GM21423 (cell line): ENCODE results near the gene AGTPBP1.
"Not testable (repeated sequence)": the region's sequence is repeated elsewhere in the genome, so short reads cannot be mapped to it uniquely, and the experiment has no call there.

Experiments
- ATAC-seq: cut with Tn5 transposase; IDR thresholded peaks from one replicate; pipeline ENCODE4 v1.9.1; 2021; ENCODE audit warnings: mild to moderate bottlenecking, moderate library complexity; ENCODE audit not compliant: unreplicated experiment

The AGTPBP1 gene

DNA sequence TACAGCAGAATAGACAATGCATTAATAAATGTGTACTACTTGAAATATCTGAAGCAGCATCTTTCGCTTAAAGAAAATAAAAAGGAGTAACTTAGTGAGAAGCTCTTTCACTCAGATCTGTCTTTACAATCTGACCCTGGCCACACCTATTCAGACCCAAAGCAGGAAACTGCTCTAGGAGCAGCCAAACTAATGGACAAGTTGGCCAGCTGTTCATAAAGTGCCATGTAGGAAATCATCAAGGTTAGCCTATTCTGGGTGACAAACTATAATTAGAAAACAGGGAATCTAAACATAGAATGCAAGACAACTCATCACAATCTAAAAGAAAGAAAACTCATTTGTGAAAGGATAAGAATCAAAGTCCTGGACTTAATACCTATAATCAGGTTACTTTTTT, 101.3 kb downstream of the AGTPBP1 start:
- no peak for ATAC-seq

DNA sequence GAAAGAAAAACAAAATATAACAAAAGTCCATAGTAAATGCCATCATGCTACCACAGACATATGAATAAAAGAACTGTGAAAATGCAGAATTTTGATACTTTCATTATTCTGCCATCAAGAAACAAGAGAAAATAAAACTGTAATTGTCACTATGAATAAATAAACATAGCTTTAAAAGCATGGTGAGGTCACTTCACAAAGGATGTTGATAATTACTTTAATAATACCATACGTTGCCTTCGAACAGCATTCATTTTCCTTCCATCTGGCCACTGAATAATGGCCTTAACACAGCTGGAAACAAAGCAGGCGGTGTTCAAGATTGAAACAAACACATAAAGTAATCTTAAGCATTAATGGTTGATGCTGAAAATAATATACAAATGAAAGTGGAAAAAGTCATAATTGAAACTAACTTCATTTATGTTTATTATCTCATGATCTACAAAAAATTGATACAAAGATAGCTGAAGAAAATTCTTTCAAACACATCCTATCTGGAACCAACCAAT, 102.0 kb downstream of the AGTPBP1 start:
- no peak for ATAC-seq

DNA sequence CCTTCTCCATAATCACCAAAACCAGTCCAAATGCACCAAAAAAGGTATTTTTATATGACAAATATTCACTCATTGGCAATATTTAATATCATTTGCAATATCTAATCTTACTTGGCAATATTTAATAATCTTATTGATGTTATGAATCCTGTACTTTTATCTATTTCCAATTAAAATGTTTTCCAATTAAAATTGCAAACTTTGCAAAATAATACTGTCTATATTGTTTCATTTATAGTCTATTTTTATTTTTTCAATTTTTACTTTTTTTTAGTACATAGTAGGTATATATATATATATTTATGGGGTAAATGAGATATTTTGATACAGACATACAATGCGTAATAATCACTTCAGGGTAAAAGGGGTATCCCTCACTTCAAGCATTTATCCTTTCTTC, 109.9 kb downstream of the AGTPBP1 start:
- no peak for ATAC-seq

DNA sequence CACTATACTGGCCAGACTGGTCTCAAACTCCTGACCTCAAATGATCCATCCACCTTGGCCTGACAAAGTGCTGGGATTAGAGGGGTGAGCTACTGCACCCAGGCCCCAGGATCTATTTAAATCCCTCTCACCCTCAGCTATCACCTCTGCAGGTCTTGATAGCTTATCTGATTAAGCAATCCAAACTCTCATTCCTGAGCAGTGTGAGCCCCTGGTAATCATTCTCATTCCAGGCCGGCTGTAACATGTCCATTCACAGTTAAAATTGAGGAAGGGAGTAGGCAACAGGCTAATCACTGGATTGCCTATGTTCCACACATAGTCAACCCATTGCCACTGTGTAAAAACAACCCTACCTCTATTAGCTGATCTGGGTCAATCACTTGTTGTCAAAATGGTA, 111.1 kb downstream of the AGTPBP1 start:
- ATAC-seq = no peak

DNA sequence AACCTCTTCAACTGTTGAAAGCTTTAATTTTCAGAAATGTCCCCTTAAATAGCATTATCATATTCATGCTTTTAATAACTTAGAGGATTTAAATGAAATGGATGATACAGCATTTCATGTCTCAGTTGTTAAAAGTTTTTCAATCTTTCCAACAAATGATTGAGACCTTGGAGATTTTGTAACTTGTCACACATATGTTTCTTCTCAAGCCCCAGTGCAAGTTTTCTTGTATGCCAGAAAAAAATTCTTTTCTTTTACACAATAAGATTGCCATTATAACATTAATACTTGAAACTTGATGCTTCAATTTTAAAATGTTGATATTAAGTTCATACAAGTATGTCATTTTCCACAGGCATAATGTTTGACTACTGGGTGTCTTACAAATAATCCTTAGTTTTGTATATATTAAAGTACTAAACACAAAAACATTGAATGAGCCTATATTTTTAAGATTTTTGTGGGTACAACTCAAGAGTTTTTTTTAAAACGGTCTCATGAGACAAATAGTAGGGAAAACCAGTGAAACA, 124.5 kb downstream of the AGTPBP1 start:
- no peak for ATAC-seq

DNA sequence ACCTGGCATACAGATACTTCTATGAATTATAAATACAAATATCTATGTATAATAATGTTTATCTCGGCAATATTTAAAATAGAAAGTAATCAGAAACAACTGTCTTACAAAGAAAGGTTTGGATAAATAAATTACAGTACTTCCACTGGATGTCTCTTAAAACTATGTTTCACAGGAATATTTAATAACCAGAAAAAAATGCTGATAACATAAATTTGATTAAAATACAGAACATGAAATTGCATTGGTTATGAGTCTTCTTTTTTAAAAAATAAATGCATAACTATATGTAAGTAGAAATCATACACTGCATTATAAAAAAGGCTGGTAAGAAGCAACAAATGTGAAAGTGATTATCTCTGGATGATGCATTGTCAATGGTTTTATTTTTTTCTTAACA, 126.0 kb downstream of the AGTPBP1 start:
- ATAC-seq = no peak

DNA sequence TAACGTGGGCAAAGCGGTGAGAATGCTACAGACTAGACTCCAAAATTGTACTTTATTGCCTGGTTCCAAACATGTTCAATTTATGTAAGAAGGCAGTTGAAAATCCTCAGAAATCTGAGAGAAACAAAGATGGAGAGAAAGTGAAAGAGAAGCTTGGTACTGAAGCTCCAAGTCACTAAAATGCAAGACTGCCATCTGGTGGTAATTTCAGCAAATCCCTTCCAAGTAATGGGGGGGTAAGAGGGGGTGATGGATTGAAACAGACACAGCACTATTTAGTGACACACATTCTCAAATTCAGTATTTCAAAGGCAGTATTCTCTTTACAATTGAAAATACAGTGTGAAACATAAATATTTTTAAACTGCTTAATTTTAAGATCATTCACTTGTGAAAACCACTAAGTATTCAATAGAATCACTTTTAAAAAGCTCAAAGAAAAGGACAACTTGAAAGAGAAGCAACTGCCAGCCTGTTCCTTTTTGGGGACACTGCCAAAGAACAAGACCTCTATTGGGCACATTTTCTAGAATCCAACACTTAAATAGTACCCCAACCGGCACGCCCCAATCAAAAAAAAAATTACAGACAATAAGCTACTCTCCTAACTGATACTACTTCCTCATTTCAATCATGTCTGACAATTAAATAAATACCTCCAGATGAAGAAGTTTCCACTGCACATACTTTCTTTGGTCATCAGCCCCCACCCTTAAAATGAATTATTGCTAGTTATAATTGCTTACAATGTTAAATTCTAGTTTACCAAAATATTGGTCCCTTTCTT, 131.5 kb downstream of the AGTPBP1 start:
- ATAC-seq = peak; percentile 83

DNA sequence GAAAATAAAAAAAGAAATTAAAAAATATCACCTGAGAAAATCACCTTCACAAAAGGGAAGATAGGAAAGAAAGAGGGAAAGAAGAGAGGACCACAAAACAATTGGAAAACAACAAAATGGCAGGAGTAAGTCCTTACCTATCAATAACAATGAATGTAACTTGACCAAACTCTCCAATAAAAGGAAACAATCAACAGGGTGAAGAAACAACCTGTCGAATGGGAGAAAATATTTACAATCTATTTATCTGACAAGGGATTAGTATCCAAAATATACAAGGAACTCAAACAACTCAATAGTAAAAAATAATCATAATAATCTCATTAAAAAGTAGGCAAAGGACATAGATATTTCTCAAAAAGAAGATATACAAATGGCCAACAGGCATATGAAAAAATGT, 135.8 kb downstream of the AGTPBP1 start:
- no peak for ATAC-seq

DNA sequence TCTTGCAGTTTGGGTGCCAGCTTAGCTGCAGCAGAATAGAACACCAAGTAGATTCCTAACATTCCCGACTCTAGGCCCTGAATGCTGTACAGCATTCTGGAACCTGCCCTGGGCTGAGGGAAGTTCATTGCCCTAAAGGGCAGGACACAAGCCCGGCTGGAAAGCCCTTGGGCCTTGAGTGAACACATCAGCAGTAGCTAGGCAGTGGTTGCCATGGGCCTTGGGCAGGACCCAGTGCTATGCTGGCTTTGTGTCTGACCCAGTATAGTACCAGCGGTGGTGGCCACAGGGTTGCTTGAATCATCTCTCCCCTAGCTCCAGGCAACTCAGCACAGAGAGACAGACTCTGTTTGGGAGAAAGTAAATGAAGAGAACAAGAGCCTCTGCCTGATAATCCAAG, 137.8 kb downstream of the AGTPBP1 start:
- ATAC-seq = no peak

DNA sequence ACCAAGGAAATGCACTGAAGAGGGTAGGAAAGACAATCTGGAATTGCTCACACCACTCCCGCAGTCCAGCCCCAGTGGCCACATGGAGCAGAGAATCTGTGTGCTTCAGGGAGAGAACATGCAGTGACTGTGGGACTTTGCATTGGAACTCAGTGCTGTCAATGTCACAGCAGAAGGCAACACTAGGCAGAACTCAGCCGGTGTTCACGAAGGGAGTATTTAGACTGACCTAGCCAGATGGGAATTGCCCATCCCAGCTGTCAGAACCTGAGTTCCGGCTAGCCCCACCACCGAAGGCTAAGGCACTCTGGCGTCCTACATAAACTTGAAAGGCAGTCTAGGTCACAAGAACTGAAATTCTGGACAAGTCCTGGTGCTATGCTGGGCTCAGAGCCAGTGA, 139.0 kb downstream of the AGTPBP1 start:
- ATAC-seq = no peak

DNA sequence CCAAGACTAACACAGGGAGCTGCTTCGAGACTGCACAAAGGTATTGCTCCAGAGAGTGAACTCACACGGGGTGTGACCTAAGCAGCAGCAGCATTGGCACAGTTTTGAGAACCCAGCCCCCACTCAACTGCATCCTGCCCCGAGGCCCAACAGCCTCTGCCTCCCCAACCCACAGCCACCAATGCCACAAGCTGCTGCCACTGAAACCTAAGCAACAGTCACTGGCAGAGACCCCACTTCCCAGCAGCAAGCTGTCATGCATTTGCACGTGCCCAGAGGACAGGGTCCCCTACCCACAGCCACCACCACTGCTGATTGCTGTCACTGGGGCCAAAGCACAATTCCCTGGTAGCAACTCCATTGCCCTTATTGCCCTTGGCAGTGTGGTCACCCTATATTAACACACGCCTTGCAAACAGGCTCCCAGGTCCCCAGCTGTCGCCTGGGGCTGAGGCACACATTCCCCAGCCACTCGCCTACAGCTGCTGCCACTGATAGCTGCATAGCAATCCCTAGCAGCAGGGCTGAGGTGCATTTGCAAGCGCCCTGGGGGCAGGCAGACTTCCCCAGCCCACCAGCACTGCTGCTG, 141.0 kb downstream of the AGTPBP1 start:
- ATAC-seq = no peak

DNA sequence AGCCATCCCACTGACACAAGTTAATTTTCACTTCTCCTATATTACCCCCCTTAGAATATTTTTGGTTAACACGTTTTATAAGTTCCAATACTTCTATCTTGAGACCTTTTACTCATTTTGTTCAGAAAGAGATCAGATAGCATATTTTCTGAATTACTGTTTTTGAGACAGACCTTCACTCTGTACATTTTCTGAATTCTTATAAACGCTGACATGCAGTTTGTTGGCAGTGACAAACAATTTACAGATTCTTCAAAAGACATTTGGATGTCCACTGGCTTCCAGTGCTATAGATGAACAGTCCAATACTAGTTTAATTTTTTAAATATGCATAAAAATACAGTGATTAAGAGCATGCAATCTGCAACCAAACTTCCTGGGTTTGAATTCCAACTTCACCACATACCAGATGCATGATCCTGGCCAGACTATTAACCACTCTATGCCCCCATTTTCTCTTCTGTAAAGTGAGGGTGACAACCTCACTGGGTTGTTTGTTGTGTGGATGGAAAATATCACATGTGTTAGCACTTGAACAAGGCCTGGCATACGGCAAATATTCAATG, 142.1 kb downstream of the AGTPBP1 start:
- no peak for ATAC-seq

DNA sequence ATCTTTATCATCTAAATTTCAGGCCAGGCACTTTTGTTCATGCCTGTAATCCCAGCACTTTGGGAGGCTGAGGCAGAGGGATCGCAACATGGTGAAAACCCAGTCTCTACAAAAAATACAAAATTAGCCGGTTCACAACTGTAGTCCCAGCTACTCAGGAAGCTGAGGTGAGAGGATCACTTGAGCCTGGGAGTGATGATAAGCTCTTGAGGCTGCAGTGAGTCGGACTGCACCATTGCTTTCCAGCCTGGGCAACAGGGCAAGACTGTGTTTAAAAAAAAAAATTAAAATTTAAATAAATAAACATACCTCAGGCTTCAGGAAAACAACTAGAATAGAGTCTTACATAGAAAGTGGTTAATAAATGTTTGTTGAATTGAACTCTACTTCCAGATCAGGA, 147.4 kb downstream of the AGTPBP1 start:
- no peak for ATAC-seq

DNA sequence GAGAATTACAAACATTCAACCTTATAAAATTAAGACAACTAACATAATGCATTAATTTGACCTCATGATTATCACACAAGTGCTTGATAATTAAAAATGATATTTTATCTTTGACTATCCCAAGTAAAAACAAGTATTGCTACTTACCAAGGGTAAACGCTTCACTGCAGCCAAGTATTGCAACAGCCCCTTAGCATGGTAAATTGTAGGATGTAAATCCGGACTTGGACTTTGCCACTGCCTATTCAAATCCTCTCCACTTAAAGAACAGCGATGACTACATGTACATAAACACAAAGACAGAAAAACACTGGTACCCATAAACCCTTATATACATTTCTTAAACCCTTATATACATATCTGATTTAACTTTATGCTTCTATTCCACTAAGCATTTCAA, 155.1 kb downstream of the AGTPBP1 start:
- ATAC-seq = no peak

DNA sequence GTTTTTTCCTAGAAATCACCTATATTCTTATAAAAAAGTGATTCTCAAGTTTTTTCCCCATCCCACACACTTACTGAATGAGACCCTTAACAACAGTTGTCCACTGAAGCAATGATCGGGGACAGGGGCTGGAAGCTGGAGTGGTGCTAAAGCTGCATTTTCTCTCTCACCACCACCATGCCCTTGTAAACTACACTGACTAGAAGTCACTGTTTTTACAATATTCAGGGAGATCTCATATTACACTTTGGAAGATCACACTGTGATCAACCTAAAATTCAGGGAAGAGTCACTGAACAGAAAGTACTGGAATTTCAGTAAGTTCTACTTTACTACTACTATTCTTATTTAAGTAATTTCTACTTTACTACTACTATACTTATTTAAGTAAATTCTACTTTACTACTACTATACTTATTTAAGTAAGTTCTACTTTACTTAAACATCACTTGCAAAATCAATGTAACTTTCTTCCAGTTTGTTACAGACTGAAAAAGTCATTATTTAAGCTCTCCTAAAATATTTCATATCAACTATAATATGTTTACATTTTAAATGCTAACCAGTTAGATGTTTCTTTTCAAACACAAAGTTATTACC, 164.3 kb downstream of the AGTPBP1 start:
- ATAC-seq = no peak

DNA sequence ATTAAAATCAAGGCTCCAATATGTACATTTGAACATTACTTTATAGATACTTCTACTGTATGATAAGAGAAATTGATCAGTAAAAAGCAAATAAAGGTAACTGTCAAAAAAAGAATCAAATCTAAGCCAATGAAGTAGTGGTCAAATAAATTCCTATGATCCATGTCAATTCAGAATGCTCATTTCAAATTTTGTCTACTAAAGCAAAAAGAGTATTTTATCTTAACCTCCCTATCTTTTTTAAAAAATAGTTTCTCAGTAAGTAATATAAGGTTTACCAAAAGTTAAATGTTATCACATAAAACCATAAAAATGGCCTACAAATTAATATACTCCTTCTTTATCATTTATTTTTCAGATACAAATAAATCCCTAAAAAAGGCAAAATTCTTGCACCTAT, 165.9 kb downstream of the AGTPBP1 start:
- ATAC-seq = no peak

DNA sequence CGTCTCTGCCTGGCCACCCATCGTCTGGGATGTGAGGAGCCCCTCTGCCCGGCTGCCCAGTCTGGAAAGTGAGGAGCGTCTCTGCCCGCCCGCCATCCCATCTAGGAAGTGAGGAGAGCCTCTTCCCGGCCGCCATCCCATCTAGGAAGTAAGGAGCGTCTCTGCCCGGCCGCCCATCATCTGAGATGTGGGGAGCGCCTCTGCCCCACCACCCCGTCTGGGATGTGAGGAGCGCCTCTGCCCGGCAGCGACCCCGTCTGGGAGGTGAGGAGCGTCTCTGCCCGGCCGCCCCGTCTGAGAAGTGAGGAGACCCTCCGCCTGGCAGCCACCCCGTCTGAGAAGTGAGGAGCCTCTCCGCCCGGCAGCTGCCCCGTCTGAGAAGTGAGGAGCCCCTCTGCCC, 168.2 kb downstream of the AGTPBP1 start:
- ATAC-seq = not testable (repeated sequence)

DNA sequence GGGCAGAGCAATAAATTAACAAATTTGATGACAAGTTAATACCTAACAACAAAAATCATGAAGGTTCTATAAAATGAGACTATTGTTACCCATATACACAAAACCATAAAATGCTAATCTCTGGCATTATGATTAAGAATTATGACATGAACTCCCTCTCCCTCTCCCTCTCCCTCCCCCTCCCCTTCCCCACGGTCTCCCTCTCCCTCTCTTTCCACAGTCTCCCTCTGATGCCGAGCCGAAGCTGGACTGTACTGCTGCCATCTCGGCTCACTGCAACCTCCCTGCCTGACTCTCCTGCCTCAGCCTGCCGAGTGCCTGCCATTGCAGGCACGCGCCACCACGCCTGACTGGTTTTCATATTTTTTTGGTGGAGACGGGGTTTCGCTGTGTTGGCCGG, 168.8 kb downstream of the AGTPBP1 start:
- ATAC-seq = not testable (repeated sequence)

DNA sequence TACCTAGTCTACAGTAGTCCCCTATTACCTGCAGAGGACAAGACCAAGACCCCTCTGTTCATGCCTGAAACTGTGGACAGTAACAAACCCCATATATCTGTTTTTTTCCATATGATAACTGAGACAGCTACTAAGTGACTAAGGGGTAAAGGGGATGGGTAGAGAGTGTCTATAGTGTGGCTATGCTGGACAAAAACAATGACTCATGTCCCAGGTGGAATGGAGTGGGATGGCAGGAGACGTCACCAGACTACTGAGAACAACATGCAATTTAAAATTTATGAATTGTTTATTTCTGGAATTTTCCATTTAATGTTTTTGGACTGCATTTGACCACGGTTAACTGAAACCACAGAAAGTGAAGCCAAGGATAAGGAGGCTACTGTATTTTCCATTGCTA, 171.8 kb downstream of the AGTPBP1 start:
- ATAC-seq = no peak

DNA sequence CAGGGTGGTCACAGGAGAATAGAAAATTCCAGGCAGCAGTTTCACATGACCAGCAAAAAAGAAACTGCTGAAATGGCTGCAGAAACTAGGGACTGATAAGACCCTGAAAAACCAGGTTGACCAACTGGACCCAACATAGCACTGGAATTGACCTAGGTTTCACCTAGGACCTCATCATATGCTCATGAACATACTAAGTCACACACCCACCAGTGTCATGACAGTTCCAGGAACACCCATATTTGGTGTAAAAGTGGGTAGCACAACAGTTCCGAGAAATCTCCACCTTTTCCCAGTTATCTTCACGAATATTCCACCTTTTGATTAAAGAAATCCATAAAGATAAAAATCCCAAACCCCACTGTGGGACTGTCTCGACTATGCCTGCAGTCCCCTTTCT, 182.2 kb downstream of the AGTPBP1 start:
- ATAC-seq = no peak

DNA sequence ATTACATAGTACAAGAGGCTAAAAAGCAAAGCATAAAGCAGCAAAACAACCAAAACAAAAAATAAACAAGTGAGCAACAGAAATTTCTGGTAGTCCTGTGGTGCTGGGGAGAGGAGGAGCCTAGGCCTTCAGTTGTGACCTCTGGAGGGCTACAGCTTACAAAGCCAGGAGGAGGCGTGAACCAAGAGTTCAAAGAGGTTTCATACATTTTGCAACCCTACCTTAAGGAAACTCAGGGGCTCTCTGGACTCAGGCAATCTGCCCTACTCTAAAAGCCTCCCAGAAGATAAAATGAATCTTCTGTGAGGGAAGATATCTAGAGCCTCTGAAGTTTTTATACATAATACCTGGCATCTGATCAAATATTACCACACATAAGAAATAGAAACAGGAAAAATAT, 187.4 kb downstream of the AGTPBP1 start:
- no peak for ATAC-seq

DNA sequence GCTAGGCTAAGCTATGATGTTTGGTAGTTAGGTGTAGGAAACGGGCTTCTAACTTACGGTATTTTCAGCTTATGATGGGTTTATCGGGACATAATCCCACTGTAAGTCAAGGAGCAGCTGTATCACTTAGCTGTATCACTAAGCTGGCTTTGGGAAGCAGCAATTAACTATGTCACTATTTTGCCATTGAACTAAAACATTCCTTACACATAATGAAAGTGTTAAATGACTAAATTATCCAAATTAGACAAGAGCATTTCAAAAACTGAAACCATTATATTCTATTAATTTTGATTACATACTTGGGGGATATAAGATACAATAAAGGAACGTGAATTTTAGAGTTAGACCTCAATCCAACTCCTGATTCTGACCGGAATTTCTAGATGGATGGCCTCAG, 188.3 kb downstream of the AGTPBP1 start:
- no peak for ATAC-seq
